Activated T-helper 17 cell treated with anti-CD3 and anti-CD28 coated beads, Interleukin-2, amount 50 U/mL, for 72 hours (primary cell): ENCODE results near the gene CTBP2. TPM values are rescaled to one million over a fixed set of nuclear protein-coding genes. Genes with fewer than 3 reads are reported as not detected.
"Not testable (repeated sequence)": the region's sequence is repeated elsewhere in the genome, so short reads cannot be mapped to it uniquely, and the experiment has no call there.

ENCODE experiments used
- ATAC-seq: fragments of 150-1000 bp; cut with Tn5 transposase; replicated peaks from 2 replicates; pipeline ENCODE4 v1.10.0; 2021; ENCODE audit warnings: mild to moderate bottlenecking, moderate library complexity
- H3K27ac Mint-ChIP-seq: one replicate; pipeline ENCODE4 v1.8.0; 2022; ENCODE audit warnings: mixed read lengths
- H3K27me3 Mint-ChIP-seq: one replicate; pipeline ENCODE4 v1.8.0; 2022; ENCODE audit warnings: mixed read lengths
- H3K36me3 Mint-ChIP-seq: one replicate; pipeline ENCODE4 v1.8.0; 2022; ENCODE audit warnings: low read depth, mild to moderate bottlenecking, mixed read lengths
- H3K4me1 Mint-ChIP-seq: one replicate; pipeline ENCODE4 v1.8.0; 2022; ENCODE audit warnings: mixed read lengths
- H3K4me3 Mint-ChIP-seq: one replicate; pipeline ENCODE4 v1.8.0; 2022; ENCODE audit warnings: mild to moderate bottlenecking, mixed read lengths
- H3K9me3 Mint-ChIP-seq: one replicate; pipeline ENCODE4 v1.8.0; 2022; ENCODE audit warnings: mixed read lengths
- total RNA-seq, 2 donors: library from RNA; stranded (reverse); gene quantifications; one replicate each; pipeline ENCODE4 v1.2.3, GENCODE V29; 2022

Gene CTBP2
- total RNA-seq, 2 donors from 2014 or later = 0.74 to 1.1 TPM

DNA sequence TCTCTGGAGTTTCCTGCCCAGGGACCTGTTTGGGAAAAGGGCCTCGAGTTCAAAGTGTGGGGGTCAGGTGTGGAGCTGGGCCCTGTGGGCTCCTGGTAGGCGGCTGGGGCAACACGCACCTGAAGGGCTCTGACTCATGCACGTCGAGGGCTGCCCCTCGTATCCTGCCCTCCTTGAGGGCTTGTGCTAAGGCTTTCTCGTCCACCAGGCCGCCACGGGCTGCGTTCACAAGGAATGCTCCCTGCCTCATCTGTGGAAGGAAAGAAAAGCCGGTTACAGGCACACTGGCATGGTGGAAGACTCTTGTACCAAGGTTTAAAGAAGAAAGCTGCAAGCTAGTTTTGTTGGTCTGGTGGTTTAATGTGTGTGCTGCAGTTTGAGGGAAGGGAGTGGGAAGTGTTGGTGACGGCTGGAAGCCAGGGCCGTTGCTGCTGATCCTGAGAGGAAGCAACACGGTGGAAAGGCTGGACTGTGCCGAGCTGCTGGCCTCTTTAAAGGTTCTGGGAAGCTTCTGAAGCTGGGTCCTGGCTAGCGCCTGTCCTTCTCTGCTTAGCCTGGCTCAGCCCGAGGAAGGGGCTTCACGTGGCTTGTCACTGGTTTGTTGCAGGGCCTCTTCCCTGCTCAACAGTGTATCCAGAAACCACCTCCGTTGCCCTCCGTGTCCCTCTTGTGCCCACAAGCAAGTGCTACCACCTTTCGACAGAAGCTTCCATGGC, 166.5 kb downstream of the CTBP2 start:
- Mint-ChIP-seq H3K36me3 (peaks cover 8% of the 10 kb centered on the region), H3K9me3 (no peaks in the 10 kb centered on the region), H3K4me1 (no peaks in the 10 kb centered on the region), H3K4me3 (no peak overlapping the region), H3K27ac (no peak overlapping the region), H3K27me3 (no peaks in the 10 kb centered on the region)
- no peak for ATAC-seq

DNA sequence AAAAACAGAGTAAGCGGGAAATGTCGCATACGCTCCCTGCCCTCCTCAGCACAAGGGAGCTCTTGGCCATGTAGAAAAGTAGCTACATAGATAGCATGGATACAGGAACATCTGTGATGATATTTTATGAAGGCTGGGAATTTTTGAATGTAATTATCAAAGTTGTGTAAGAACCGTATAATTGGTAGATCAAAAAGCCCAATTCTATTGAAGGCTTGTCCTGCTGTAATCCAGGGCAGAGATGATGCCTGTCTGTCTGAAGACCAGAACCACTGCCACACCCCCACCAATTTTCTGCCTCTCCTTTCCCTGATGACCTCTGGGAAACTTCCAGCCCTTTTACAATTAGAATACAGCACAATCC, 167.0 kb downstream of the CTBP2 start:
- H3K27ac Mint-ChIP-seq = no peak overlapping the region
- peaks cover 13% of the 10 kb centered on the region for H3K36me3 Mint-ChIP-seq
- H3K9me3 Mint-ChIP-seq = no peaks in the 10 kb centered on the region
- no peaks in the 10 kb centered on the region for H3K27me3 Mint-ChIP-seq
- no peaks in the 10 kb centered on the region for H3K4me1 Mint-ChIP-seq
- no peak overlapping the region for H3K4me3 Mint-ChIP-seq
- ATAC-seq = no peak

DNA sequence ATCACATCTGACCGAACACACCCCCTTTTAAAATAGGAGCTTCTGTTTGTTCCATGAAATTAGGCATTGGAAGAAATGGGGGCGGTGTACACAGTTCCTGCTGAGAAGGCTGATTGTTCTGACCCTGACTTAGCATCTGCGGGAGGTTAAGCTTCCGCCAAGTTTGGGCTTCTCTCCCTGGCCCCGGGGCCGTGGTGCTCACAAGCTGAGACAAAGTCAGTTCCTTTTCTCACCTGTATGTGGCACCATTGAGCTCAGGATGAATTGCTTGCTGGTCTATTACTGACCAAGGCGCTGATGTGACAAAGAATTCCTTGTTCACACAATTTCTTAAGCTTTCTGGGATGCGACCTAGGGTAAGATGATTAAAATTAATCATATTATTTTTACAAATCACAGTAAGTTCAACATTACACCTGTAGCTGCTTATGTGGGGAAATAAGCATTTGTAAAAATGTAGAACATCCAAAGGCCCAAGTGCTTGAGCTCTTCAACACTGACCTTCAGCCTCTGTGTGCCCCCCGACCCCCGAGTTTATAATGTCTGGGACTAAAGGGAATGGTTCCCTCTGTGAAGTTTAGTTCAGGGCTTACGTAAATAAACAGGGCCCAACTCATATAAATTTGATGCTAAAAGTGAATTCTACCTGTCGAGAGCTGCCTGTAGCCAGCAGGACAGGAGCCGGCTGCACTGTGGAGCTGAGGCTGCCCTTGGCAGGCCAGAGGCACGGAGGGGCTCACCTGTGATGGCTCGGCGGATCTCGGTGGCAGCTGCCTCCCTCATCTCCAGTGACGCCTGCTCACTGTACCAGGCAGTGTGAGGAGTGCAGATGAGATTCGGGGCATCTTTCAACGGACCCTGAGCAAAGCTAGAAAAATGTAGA, 167.7 kb downstream of the CTBP2 start:
- Mint-ChIP-seq H3K4me3 (no peak overlapping the region), H3K27ac (no peak overlapping the region), H3K27me3 (no peaks in the 10 kb centered on the region), H3K36me3 (peaks cover 20% of the 10 kb centered on the region), H3K4me1 (no peaks in the 10 kb centered on the region), H3K9me3 (no peaks in the 10 kb centered on the region)
- ATAC-seq = peak; percentile 62

DNA sequence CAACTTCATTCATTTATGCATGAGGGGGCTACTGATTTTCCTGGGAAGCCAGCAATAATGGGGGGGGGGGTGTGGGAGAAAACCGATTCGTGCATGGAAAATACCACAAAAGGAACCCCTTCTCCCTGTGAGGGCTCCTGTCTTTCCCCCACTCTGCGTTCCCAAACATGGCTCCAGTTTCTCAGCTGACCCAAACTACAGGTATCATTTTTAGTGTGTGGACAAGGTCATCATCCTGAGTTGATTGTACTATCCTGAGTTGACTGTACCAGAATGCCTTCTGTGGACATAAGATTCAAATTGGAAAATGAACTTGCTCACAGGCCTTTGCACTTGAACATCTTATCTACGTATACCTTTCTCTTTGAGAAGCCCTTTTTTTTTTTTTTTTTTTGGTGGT, 168.5 kb downstream of the CTBP2 start:
- H3K36me3 Mint-ChIP-seq = peaks cover 28% of the 10 kb centered on the region
- H3K9me3 Mint-ChIP-seq = no peaks in the 10 kb centered on the region
- no peaks in the 10 kb centered on the region for H3K4me1 Mint-ChIP-seq
- H3K27ac Mint-ChIP-seq = no peak overlapping the region
- H3K4me3 Mint-ChIP-seq = no peak overlapping the region
- ATAC-seq = peak; percentile 38
- no peaks in the 10 kb centered on the region for H3K27me3 Mint-ChIP-seq

DNA sequence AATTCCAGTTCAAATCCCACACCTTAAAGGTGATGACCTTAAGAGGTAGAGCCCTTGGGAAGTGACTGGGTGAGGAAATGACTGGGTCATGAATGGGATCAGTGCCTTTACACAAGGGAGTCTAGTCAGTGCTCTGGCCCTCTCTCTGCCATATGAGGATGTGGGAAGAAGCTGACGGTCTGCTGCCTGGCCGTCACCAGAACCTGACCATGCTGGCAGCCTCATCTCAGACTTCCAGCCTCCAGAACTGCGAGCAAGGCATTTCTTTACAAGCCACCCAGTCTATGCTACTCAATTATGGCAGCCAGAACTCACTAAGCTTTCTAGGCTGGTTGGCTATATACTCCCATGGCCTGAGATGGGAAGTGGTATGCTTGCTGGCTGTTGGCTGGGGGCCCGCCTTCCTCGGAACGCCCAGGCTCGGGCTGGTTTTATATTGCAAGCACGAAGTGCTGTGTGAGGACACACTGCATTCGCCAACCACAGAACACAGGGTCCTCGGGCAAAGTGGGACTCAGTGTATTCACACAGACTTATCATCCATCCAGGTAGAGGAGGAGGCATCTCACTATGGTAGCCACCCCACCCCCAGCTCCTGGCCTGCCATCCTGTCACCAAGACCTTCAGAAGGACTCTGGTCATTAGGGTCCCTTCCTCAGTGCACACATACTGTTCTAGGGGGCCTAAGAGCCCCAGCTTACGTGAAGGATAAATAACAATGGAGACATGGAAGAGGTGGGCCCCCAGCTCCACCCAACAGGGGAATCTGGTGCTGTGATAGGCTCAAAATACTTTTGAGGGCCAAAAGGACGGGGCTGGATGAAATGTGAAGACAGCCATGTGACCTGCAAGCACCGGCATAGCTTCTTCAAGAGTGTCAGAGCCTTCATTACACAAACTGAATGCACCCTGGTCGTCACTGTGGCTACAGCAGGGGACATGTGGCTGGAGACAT, 169.4 kb downstream of the CTBP2 start:
- no peak for ATAC-seq
- peaks cover 37% of the 10 kb centered on the region for H3K36me3 Mint-ChIP-seq
- no peaks in the 10 kb centered on the region for H3K4me1 Mint-ChIP-seq
- H3K27me3 Mint-ChIP-seq = no peaks in the 10 kb centered on the region
- H3K27ac Mint-ChIP-seq = no peak overlapping the region
- H3K4me3 Mint-ChIP-seq = no peak overlapping the region
- H3K9me3 Mint-ChIP-seq = no peaks in the 10 kb centered on the region

DNA sequence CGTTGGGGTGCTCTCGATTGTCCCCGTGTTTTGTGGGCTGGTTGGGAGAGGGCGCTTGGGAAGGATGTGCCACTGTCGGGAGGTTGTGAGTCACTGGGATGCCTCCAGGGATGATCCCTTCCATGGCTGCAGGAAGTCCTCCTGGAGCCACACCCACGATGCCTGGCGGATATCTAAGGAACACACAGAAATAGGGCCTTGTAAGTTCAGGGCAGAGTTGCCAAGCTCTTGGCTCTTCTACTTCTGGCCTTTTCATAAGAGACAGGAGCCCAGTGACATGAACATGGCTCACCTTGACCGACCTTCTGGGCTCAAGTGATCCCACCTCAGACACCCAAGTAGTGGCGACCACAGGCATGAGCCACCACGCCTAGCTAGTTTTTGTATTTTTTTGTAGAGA, 170.8 kb downstream of the CTBP2 start:
- H3K36me3 Mint-ChIP-seq = peaks cover 51% of the 10 kb centered on the region
- no peak overlapping the region for H3K4me3 Mint-ChIP-seq
- no peak for ATAC-seq
- H3K27me3 Mint-ChIP-seq = no peaks in the 10 kb centered on the region
- no peaks in the 10 kb centered on the region for H3K4me1 Mint-ChIP-seq
- no peaks in the 10 kb centered on the region for H3K9me3 Mint-ChIP-seq
- H3K27ac Mint-ChIP-seq = no peak overlapping the region

DNA sequence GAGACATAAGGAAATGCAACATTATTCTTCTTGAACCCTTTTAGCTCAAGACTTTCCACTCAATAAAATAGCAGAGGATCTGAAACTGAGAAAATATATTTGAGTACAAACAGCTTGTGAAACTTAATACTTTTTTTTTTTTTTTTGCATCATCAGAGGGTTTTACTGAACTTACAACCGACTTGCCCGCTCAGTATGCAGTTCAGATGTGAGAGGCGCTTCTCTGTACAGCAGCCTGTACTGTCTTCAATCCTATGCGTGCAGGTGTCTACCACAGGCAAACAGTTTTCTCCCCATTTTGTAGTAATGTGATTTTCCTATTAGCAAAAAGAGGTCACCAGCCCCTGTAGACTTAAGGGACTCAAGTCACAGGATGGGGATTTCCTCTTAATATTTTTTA, 171.6 kb downstream of the CTBP2 start:
- H3K4me3 Mint-ChIP-seq, ATAC-seq, H3K27me3 Mint-ChIP-seq, H3K9me3 Mint-ChIP-seq, H3K4me1 Mint-ChIP-seq, H3K27ac Mint-ChIP-seq: not testable (repeated sequence)
- H3K36me3 Mint-ChIP-seq = peaks cover 59% of the 10 kb centered on the region

DNA sequence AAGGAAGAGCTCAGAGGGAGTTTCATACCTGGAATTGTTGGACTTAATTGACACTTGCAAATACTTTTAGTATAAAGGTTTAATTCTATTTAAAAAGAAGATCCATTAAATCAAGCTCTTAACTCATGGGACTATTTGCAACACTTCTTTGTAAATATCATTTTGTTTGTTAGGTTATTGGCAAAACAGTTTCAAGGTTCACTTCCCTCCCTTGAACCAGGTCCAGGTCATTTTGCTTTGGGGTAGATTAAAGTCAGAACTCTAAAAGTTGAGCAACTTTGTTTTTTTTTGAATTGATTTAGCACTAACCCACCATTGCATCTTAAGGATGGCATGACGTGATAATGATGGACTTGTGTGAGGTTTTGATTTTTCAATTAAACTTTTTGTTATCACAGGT, 172.6 kb downstream of the CTBP2 start:
- no peaks in the 10 kb centered on the region for H3K27me3 Mint-ChIP-seq
- peaks cover 69% of the 10 kb centered on the region for H3K36me3 Mint-ChIP-seq
- peaks cover 4% of the 10 kb centered on the region for H3K4me1 Mint-ChIP-seq
- ATAC-seq = no peak
- no peak overlapping the region for H3K4me3 Mint-ChIP-seq
- H3K27ac Mint-ChIP-seq = no peak overlapping the region
- H3K9me3 Mint-ChIP-seq = no peaks in the 10 kb centered on the region

DNA sequence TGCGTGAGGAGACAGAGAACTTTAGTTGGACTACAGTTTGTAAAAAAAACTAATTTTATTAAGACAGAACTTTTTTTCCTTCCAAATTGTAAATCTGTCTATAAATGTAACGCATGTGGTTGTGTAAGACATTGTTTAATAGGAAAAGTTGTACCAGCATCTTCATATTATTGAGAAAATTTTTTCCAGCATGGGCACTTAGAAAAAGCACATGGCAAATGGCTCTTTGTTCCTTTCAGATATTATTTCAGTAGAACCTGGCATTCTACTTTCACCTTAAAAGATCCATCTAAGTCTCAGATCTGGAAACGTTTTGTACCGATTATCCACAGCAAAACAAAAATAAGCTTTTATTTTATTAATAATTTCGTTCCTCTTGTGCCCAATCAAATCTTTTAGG, 175.2 kb downstream of the CTBP2 start:
- Mint-ChIP-seq H3K27me3 (no peaks in the 10 kb centered on the region), H3K27ac (no peak overlapping the region), H3K4me1 (peaks cover 5% of the 10 kb centered on the region), H3K4me3 (no peak overlapping the region), H3K36me3 (peaks cover 95% of the 10 kb centered on the region), H3K9me3 (no peaks in the 10 kb centered on the region)
- ATAC-seq = no peak

DNA sequence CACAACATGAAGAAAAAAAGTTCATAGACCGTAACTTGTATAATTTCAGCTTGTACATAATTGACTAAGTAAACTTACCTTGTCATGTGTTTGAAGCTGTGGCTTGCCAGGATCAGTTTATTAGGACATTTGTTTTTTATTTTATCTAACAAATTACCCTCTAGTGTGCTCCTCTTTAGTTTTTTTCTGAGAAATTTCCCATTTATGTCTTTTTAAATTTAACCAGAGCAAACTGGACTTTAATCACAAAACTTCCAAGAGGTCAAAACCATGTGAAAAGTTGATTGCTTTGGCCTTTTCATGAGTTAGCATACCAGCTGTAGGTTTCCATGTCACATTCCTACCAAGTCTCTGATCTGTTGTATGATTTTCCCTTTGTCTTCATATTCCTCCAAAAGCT, 176.0 kb downstream of the CTBP2 start:
- H3K9me3 Mint-ChIP-seq = no peaks in the 10 kb centered on the region
- no peak overlapping the region for H3K27ac Mint-ChIP-seq
- peaks cover 5% of the 10 kb centered on the region for H3K4me1 Mint-ChIP-seq
- no peak overlapping the region for H3K4me3 Mint-ChIP-seq
- H3K36me3 Mint-ChIP-seq = peaks cover 100% of the 10 kb centered on the region
- ATAC-seq = no peak
- H3K27me3 Mint-ChIP-seq = no peaks in the 10 kb centered on the region

DNA sequence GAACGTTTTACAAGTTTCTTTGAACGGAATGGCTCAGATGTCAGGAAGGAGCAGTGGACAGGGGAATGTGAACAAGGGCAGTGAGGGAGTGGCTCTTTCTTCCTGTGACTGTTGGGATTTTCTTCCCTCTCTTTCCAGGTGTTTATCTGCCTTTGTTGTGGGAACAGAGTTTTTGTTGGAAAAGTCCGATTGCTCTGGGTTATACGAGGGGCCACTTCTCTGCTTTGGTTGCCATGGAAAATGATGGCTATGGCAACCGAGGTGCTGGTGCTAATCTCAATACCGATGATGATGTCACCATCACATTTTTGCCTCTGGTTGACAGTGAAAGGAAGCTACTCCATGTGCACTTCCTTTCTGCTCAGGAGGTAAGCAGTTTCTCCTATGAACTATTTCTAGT, 177.0 kb downstream of the CTBP2 start:
- Mint-ChIP-seq H3K9me3 (no peaks in the 10 kb centered on the region), H3K27ac (peak overlapping the region; percentile 3), H3K4me1 (peaks cover 5% of the 10 kb centered on the region), H3K27me3 (no peaks in the 10 kb centered on the region), H3K4me3 (no peak overlapping the region), H3K36me3 (peaks cover 95% of the 10 kb centered on the region)
- ATAC-seq = no peak

DNA sequence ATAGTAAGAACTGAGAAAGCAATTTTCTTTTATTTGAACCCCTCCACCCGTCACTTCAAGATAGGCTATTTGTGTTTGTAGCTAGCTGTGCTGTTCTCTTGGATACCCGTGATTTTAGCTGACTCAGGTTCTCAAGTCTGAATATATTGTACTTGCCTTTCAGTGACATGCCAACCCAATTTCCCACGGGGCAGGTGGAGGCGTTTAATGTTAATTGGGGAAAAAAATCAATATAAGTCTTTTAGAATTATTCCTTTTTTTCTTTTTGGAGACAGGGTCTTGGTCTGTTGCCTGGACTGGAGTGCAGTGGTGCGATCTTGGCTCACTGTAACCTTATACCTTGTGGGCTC, 182.0 kb downstream of the CTBP2 start:
- H3K27ac Mint-ChIP-seq = no peak overlapping the region
- no peak overlapping the region for H3K4me3 Mint-ChIP-seq
- H3K27me3 Mint-ChIP-seq = no peaks in the 10 kb centered on the region
- H3K9me3 Mint-ChIP-seq = no peaks in the 10 kb centered on the region
- ATAC-seq = no peak
- H3K36me3 Mint-ChIP-seq = peaks cover 90% of the 10 kb centered on the region
- peaks cover 5% of the 10 kb centered on the region for H3K4me1 Mint-ChIP-seq

DNA sequence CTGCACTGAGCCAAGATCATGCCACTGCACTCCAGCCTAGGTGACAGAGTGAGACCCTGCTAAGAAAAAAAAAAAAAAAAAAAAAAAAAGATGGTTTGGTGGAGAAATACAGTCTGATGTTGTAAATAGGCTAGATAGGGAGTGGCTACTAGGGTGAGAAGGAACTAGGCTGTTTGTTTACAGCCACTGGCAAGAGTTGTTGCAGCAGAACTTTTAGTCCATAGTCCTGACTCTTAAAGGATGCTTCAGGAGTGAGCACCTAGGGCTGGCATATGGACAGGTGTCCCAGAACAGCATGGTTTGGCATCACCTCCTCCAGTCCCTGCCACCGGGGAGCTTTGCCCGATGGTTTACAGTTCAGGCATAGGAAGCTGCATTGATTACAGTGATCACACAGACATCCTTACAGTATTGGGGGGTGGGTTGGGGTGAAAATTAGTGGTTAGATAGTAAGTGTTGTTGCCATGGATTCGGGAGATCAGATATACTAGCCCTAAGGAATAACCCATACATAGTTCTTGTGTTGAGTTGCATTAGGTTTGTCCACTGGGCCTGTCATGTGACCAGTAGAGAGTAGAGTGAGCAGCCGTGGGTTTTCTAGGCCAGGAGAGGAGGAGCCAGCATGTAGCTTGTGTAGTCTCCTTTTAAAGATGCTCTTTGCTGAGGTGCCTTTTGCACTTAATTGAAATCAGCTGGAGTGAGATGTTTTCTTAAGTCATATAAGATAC, 182.6 kb downstream of the CTBP2 start:
- no peaks in the 10 kb centered on the region for H3K9me3 Mint-ChIP-seq
- peaks cover 90% of the 10 kb centered on the region for H3K36me3 Mint-ChIP-seq
- H3K4me3 Mint-ChIP-seq = no peak overlapping the region
- no peak overlapping the region for H3K27ac Mint-ChIP-seq
- no peaks in the 10 kb centered on the region for H3K27me3 Mint-ChIP-seq
- ATAC-seq = no peak
- H3K4me1 Mint-ChIP-seq = peaks cover 2% of the 10 kb centered on the region

DNA sequence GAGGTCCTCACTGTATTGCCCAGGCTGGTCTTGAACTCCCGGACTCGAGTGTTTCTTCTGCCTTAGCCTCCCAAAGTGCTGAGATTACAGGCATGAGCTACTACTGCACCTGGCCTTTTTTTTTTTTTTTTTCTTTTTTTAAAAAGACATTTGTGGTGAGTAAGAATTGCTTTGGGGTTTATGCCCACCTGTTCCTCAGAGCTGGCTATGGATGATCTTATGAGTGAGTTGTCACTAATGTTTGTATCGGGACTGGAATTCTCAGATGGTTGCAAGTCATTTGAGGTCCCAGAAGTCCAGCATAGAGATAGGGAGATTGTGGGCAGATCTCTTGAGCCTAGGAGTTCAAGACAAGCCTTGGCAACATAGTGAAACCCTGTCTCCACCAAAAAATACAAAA, 183.2 kb downstream of the CTBP2 start:
- Mint-ChIP-seq H3K4me3 (no peak overlapping the region), H3K9me3 (no peaks in the 10 kb centered on the region), H3K27me3 (no peaks in the 10 kb centered on the region), H3K27ac (no peak overlapping the region), H3K36me3 (peaks cover 90% of the 10 kb centered on the region), H3K4me1 (no peaks in the 10 kb centered on the region)
- no peak for ATAC-seq
